HepG2 (cell line): ENCODE data around the gene VPS37D. TPM values are rescaled to one million over a fixed set of nuclear protein-coding genes. Genes with fewer than 3 reads are reported as not detected.

Source experiments
- DBP ChIP-seq: sonication (generic); formaldehyde crosslinking; IDR thresholded peaks from 2 replicates; pipeline ENCODE4 v1.4.0; 2020; ENCODE audit warnings: missing genetic modification reagents; ENCODE audit errors: not compliant biosample characterization
- DPF2 ChIP-seq: sonication (generic); formaldehyde crosslinking; IDR thresholded peaks from 2 replicates; pipeline ENCODE4 v1.4.0; 2020; ENCODE audit warnings: mild to moderate bottlenecking, low read depth, missing genetic modification reagents, borderline replicate concordance
- FOXK2 ChIP-seq: fragments of 450-650 bp; IDR thresholded peaks from 2 replicates; pipeline ENCODE4 v1.6.1; 2016
- GRHL1 ChIP-seq: sonication (generic); formaldehyde crosslinking; conservative IDR thresholded peaks from 2 replicates; pipeline ENCODE4 v1.8.0; 2022; ENCODE audit warnings: missing genetic modification reagents
- ISL2 ChIP-seq: sonication (generic); formaldehyde crosslinking; IDR thresholded peaks from 2 replicates; pipeline ENCODE4 v1.5.0; 2020; ENCODE audit warnings: missing genetic modification reagents
- KDM5B ChIP-seq: sonication (generic); formaldehyde crosslinking; IDR thresholded peaks from 2 replicates; pipeline ENCODE4 v1.4.0; 2020; ENCODE audit warnings: missing genetic modification reagents, mild to moderate bottlenecking, borderline replicate concordance
- STAT6 ChIP-seq: sonication (generic); formaldehyde crosslinking; IDR thresholded peaks from 2 replicates; pipeline ENCODE4 v1.4.0; 2020; ENCODE audit warnings: missing genetic modification reagents, mild to moderate bottlenecking, borderline replicate concordance
- ZBTB1 ChIP-seq: sonication (generic); formaldehyde crosslinking; IDR thresholded peaks from 2 replicates; pipeline ENCODE4 v1.4.0; 2020; ENCODE audit warnings: missing genetic modification reagents, borderline replicate concordance
- ZHX2 ChIP-seq, 2 experiments: sonication (generic) in 1 of 2; formaldehyde crosslinking in 1 of 2; IDR thresholded peaks; 2 replicates each; pipeline versions ENCODE4 v1.6.1 to v1.9.0; 2014 to 2022; ENCODE audit warnings: antibody characterized with exemption in 1 of 2, borderline replicate concordance in 1 of 2, inconsistent platforms in 1 of 2, low read depth in 1 of 2, missing genetic modification reagents in 1 of 2
- ZIK1 ChIP-seq: sonication (generic); formaldehyde crosslinking; IDR thresholded peaks from 2 replicates; pipeline ENCODE4 v1.5.0; 2020; ENCODE audit warnings: mild to moderate bottlenecking, low read depth, missing genetic modification reagents, borderline replicate concordance
- ZNF329 ChIP-seq: sonication (generic); formaldehyde crosslinking; IDR thresholded peaks from 2 replicates; pipeline ENCODE4 v1.9.0; 2021; ENCODE audit warnings: low read depth, mild to moderate bottlenecking, missing genetic modification reagents
- ZNF383 ChIP-seq: sonication (generic); formaldehyde crosslinking; IDR thresholded peaks from 2 replicates; pipeline ENCODE4 v1.4.0; 2020; ENCODE audit warnings: missing genetic modification reagents, mild to moderate bottlenecking, borderline replicate concordance
- ZNF747 ChIP-seq: sonication (generic); formaldehyde crosslinking; IDR thresholded peaks from 2 replicates; pipeline ENCODE4 v1.8.1; 2023; ENCODE audit warnings: missing genetic modification reagents, mild to moderate bottlenecking, borderline replicate concordance
- polyA plus RNA-seq, 8 experiments: library from polyadenylated mRNA; depleted of rRNA in 3 of 8; stranded (reverse) in 7 of 8; unstranded in 1 of 8; fragments of >200 nt; fragmentation: Illumina TruSeq in 4 of 8; extraction: Trizol in 4 of 8; gene quantifications; 2 replicates each; pipeline versions ENCODE4 v1.2.1 to v1.2.3, GENCODE V29; 2011 to 2016; ENCODE audit warnings: low read depth in 4 of 8, missing spikeins in 1 of 8, mixed read lengths in 1 of 8; ENCODE audit not compliant: insufficient read depth in 1 of 8
- total RNA-seq, 5 experiments: library from RNA; depleted of rRNA; stranded (reverse); fragments of >200 nt; fragmentation: Illumina TruSeq; extraction: Trizol; gene quantifications; 2 replicates each; pipeline ENCODE4 v1.2.3, GENCODE V29; 2016; ENCODE audit warnings: low read depth in 1 of 5

VPS37D gene
- total and polyA plus RNA-seq, 2 of the 13 experiments (the other 11 are each of a cell fraction or from before 2014, with no cell fraction given): 3.8 to 6.3 TPM

- TF ChIP-seq ZHX2 (IDR thresholded peaks at IDR 0.05; ENCODE audit: low read depth) (0 out of 2 replicates have a peak, but pooled peaks have one; percentile 10), ZHX2 (CRISPR knock-in tag; IDR thresholded peaks at IDR 0.05; ENCODE audit: borderline replicate concordance) (no peak), GRHL1 (CRISPR knock-in tag) (no peak), ZNF329 (CRISPR knock-in tag) (no peak), ISL2 (CRISPR knock-in tag) (peak; percentile 66; the same call in 1 of the 2 replicates), ZIK1 (CRISPR knock-in tag) (peak; percentile 52; the same call in 1 of the 2 replicates), DPF2 (CRISPR knock-in tag) (peak; percentile 10; the same call in 1 of the 2 replicates), ZBTB1 (no peak), DBP (CRISPR knock-in tag) (no peak), KDM5B (peak; percentile 70; the same call in 1 of the 2 replicates), ZNF383 (no peak), STAT6 (CRISPR knock-in tag) (no peak), FOXK2 (no peak), ZNF747 (no peak)
Observed at GRCh38 chr7:73647725-73648592, 19.7 kb upstream of the VPS37D start (continued).
